HepG2 (cell line): ENCODE results near the gene ELP6. TPM values are rescaled to one million over a fixed set of nuclear protein-coding genes. Genes with fewer than 3 reads are reported as not detected.

ENCODE experiments used
- GTF2F1 ChIP-seq: fragments of 150-350 bp; IDR thresholded peaks from 2 replicates; pipeline ENCODE4 v1.6.1; 2014; ENCODE audit warnings: low read length
- HDAC1 ChIP-seq: sonication (generic); formaldehyde crosslinking; IDR thresholded peaks from 2 replicates; pipeline ENCODE4 v1.5.1; 2020; ENCODE audit warnings: mild to moderate bottlenecking, missing genetic modification reagents
- HMG20A ChIP-seq: IDR thresholded peaks from 2 replicates; pipeline ENCODE4 v1.6.1; 2016; ENCODE audit warnings: borderline replicate concordance
- HOXD1 ChIP-seq: sonication (generic); formaldehyde crosslinking; IDR thresholded peaks from 2 replicates; pipeline ENCODE4 v1.5.0; 2020; ENCODE audit warnings: missing genetic modification reagents
- ISX ChIP-seq: sonication (generic); formaldehyde crosslinking; conservative IDR thresholded peaks from 2 replicates; pipeline ENCODE4 v1.5.0; 2020; ENCODE audit warnings: missing genetic modification reagents
- KLF16 ChIP-seq, 2 experiments: sonication (generic) in 1 of 2; formaldehyde crosslinking in 1 of 2; IDR thresholded peaks; 2 replicates each; pipeline versions ENCODE4 v1.6.1 to v1.8.0; 2016 to 2023; ENCODE audit warnings: missing genetic modification reagents in 2 of 2, missing compliant biosample characterization in 1 of 2
- KMT2B ChIP-seq: IDR thresholded peaks from 2 replicates; pipeline ENCODE4 v1.6.1; 2016; ENCODE audit warnings: missing genetic modification reagents, missing compliant biosample characterization
- ONECUT2 ChIP-seq: sonication (generic); formaldehyde crosslinking; IDR thresholded peaks from 2 replicates; pipeline ENCODE4 v1.4.0; 2020; ENCODE audit warnings: missing genetic modification reagents
- SP2 ChIP-seq: sonication (generic); formaldehyde crosslinking; IDR thresholded peaks from 2 replicates; pipeline ENCODE4 v1.5.1; 2020; ENCODE audit warnings: mild to moderate bottlenecking, missing genetic modification reagents
- SUZ12 ChIP-seq: fragments of 150-350 bp; IDR thresholded peaks from 2 replicates; pipeline ENCODE4 v1.6.1; 2014; ENCODE audit warnings: low read depth, low read length
- YEATS2 ChIP-seq: sonication (generic); formaldehyde crosslinking; IDR thresholded peaks from 2 replicates; pipeline ENCODE4 v1.4.0; 2020; ENCODE audit warnings: missing genetic modification reagents, borderline replicate concordance
- ZMYM3 ChIP-seq: sonication (generic); formaldehyde crosslinking; IDR thresholded peaks from 2 replicates; pipeline ENCODE4 v1.5.1; 2020; ENCODE audit warnings: mild to moderate bottlenecking, missing genetic modification reagents
- ZNF143 ChIP-seq: sonication (generic); formaldehyde crosslinking; IDR thresholded peaks from 2 replicates; pipeline ENCODE4 v1.4.0; 2020; ENCODE audit warnings: missing genetic modification reagents
- ZNF333 ChIP-seq: sonication (generic); formaldehyde crosslinking; IDR thresholded peaks from 2 replicates; pipeline ENCODE4 v1.4.0; 2020; ENCODE audit warnings: mild to moderate bottlenecking, missing genetic modification reagents, borderline replicate concordance
- ZNF567 ChIP-seq: sonication (generic); formaldehyde crosslinking; IDR thresholded peaks from 2 replicates; pipeline ENCODE4 v1.8.1; 2023; ENCODE audit warnings: mild to moderate bottlenecking, missing genetic modification reagents, borderline replicate concordance
- ZNF589 ChIP-seq: sonication (generic); formaldehyde crosslinking; conservative IDR thresholded peaks from 2 replicates; pipeline ENCODE4 v1.8.0; 2022; ENCODE audit warnings: mild to moderate bottlenecking, moderate library complexity, missing genetic modification reagents
- ZNF709 ChIP-seq: sonication (generic); formaldehyde crosslinking; IDR thresholded peaks from 2 replicates; pipeline ENCODE4 v1.5.0; 2020; ENCODE audit warnings: mild to moderate bottlenecking, missing genetic modification reagents
- ZNF850 ChIP-seq: sonication (generic); formaldehyde crosslinking; conservative IDR thresholded peaks from 2 replicates; pipeline ENCODE4 v1.9.0; 2021; ENCODE audit warnings: mild to moderate bottlenecking, missing genetic modification reagents
- ZNF891 ChIP-seq: sonication (generic); formaldehyde crosslinking; IDR thresholded peaks from 2 replicates; pipeline ENCODE4 v1.5.0; 2020; ENCODE audit warnings: mild to moderate bottlenecking, missing genetic modification reagents
- ZSCAN30 ChIP-seq: sonication (generic); formaldehyde crosslinking; IDR thresholded peaks from 2 replicates; pipeline ENCODE4 v1.5.0; 2020; ENCODE audit warnings: mild to moderate bottlenecking, missing genetic modification reagents
- polyA plus RNA-seq, 8 experiments: library from polyadenylated mRNA; depleted of rRNA in 3 of 8; stranded (reverse) in 7 of 8; unstranded in 1 of 8; fragments of >200 nt; fragmentation: Illumina TruSeq in 4 of 8; extraction: Trizol in 4 of 8; gene quantifications; 2 replicates each; pipeline versions ENCODE4 v1.2.1 to v1.2.3, GENCODE V29; 2011 to 2016; ENCODE audit warnings: low read depth in 4 of 8, missing spikeins in 1 of 8, mixed read lengths in 1 of 8; ENCODE audit not compliant: insufficient read depth in 1 of 8
- total RNA-seq, 5 experiments: library from RNA; depleted of rRNA; stranded (reverse); fragments of >200 nt; fragmentation: Illumina TruSeq; extraction: Trizol; gene quantifications; 2 replicates each; pipeline ENCODE4 v1.2.3, GENCODE V29; 2016; ENCODE audit warnings: low read depth in 1 of 5
- TF ChIP-seq, protein P1 (sequence below): sonication (generic); formaldehyde crosslinking; IDR thresholded peaks from 2 replicates; pipeline ENCODE4 v1.4.0; 2020; ENCODE audit warnings: low read depth, missing genetic modification reagents
- TF ChIP-seq, protein P2 (sequence below): sonication (generic); formaldehyde crosslinking; IDR thresholded peaks from 2 replicates; pipeline ENCODE4 v1.5.0; 2020; ENCODE audit warnings: missing genetic modification reagents
- TF ChIP-seq, protein P3 (sequence below): IDR thresholded peaks from 2 replicates; pipeline ENCODE4 v1.6.1; 2016; ENCODE audit warnings: low read depth, control low read depth

The ELP6 gene
- total and polyA plus RNA-seq, 2 of the 13 experiments (the other 11 are each of a cell fraction or from before 2014, with no cell fraction given), result 45.0 to 49.3 TPM

DNA sequence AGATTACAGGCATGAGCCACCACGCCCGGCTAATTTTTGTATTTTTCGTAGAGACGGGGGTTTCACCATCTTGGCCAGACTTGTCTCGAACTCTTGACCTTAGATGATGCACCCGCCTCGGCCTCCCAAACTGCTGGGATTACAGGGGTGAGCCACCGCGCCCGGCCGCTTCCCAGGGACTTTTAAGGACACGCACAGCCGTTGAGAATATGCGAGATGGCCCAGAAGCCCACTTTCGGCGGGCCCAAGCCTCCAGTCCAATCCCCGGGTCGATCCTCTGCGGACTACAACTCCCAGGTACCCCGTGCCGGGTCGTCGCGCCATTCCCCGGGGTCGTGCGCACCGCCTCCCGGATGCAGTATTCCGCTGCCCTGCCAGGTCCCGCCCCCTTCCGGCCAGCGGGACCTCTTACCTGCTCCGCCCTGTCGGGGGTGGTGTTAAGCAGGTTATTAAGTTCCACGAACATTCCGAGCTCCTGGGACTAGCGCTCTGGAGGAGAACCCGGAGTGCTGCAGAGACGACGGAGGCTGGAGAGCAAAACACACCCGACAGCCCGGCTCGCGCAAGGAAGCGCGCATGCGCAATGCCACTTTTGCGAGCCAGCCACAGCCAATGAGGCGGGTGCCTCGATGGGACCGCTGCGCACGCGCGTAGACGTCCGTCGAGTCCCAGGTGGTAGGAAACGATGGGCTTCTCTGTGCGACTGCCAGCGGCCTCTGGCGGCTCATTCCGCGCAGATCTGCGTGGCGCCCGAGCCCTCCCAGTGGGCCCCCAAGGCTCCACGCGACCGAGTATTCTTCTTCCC lies at the start of gene ELP6 (continued):
- TF ChIP-seq HDAC1 (CRISPR knock-in tag) (0 out of 2 replicates have a peak, but pooled peaks have one; percentile 53), GTF2F1 (no peak), ZNF891 (CRISPR knock-in tag) (no peak), ZMYM3 (CRISPR knock-in tag) (no peak; the same call in 1 of the 2 replicates), ZNF143 (CRISPR knock-in tag) (peak; percentile 97), ONECUT2 (CRISPR knock-in tag) (peak; percentile 77), KLF16 (CRISPR knock-in tag; IDR thresholded peaks at IDR 0.05) (peak in 1 of 2 experiments; percentile 95; a peak in 2 of 4 replicates), HOXD1 (peak; percentile 61; the same call in 1 of the 2 replicates), ZNF589 (CRISPR knock-in tag) (no peak), HMG20A (no peak), ISX (CRISPR knock-in tag) (no peak), SUZ12 (peak; percentile 62; the same call in 1 of the 2 replicates), SP2 (CRISPR knock-in tag) (peak; percentile 89), ZNF333 (CRISPR knock-in tag) (peak; percentile 50; the same call in 1 of the 2 replicates), KMT2B (CRISPR knock-in tag) (peak; percentile 93), ZNF850 (CRISPR knock-in tag) (0 out of 2 replicates have a peak, but pooled peaks have one; percentile 3), ZNF567 (CRISPR knock-in tag) (0 out of 2 replicates have a peak, but pooled peaks have one; percentile 87), YEATS2 (peak; percentile 96), ZNF709 (CRISPR knock-in tag) (peak; percentile 51; the same call in 1 of the 2 replicates), ZSCAN30 (no peak)
- TF ChIP-seq, protein P1, sequence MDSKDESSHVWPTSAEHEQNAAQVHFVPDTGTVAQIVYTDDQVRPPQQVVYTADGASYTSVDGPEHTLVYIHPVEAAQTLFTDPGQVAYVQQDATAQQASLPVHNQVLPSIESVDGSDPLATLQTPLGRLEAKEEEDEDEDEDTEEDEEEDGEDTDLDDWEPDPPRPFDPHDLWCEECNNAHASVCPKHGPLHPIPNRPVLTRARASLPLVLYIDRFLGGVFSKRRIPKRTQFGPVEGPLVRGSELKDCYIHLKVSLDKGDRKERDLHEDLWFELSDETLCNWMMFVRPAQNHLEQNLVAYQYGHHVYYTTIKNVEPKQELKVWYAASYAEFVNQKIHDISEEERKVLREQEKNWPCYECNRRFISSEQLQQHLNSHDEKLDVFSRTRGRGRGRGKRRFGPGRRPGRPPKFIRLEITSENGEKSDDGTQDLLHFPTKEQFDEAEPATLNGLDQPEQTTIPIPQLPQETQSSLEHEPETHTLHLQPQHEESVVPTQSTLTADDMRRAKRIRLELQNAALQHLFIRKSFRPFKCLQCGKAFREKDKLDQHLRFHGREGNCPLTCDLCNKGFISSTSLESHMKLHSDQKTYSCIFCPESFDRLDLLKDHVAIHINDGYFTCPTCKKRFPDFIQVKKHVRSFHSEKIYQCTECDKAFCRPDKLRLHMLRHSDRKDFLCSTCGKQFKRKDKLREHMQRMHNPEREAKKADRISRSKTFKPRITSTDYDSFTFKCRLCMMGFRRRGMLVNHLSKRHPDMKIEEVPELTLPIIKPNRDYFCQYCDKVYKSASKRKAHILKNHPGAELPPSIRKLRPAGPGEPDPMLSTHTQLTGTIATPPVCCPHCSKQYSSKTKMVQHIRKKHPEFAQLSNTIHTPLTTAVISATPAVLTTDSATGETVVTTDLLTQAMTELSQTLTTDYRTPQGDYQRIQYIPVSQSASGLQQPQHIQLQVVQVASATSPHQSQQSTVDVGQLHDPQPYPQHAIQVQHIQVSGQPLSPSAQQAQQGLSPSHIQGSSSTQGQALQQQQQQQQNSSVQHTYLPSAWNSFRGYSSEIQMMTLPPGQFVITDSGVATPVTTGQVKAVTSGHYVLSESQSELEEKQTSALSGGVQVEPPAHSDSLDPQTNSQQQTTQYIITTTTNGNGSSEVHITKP (CRISPR knock-in tag), result peak; percentile 51
- TF ChIP-seq, protein P2, sequence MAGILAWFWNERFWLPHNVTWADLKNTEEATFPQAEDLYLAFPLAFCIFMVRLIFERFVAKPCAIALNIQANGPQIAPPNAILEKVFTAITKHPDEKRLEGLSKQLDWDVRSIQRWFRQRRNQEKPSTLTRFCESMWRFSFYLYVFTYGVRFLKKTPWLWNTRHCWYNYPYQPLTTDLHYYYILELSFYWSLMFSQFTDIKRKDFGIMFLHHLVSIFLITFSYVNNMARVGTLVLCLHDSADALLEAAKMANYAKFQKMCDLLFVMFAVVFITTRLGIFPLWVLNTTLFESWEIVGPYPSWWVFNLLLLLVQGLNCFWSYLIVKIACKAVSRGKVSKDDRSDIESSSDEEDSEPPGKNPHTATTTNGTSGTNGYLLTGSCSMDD (CRISPR knock-in tag), result no peak
- TF ChIP-seq, protein P3, sequence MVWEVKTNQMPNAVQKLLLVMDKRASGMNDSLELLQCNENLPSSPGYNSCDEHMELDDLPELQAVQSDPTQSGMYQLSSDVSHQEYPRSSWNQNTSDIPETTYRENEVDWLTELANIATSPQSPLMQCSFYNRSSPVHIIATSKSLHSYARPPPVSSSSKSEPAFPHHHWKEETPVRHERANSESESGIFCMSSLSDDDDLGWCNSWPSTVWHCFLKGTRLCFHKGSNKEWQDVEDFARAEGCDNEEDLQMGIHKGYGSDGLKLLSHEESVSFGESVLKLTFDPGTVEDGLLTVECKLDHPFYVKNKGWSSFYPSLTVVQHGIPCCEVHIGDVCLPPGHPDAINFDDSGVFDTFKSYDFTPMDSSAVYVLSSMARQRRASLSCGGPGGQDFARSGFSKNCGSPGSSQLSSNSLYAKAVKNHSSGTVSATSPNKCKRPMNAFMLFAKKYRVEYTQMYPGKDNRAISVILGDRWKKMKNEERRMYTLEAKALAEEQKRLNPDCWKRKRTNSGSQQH (CRISPR knock-in tag), result no peak; the same call in 1 of the 2 replicates
